Stimulated activated naive CD4-positive, alpha-beta T cell treated with Interleukin-2 at 50 U/mL for 16 hours (primary cell): Measurements from ENCODE around the gene GZMB.
"Not testable (repeated sequence)": the region's sequence is repeated elsewhere in the genome, so short reads cannot be mapped to it uniquely, and the experiment has no call there.

Experiments
- DNase-seq: peaks from one replicate; lab custom pipeline; 2025; lab: John Stamatoyannopoulos, UW

GZMB gene

GRCh38 chr14:24634158-24634557 lies at the start of gene GZMB:
TSS of gene GZMB (minus strand) at chr14:24634190. CDS start at chr14:24634160, 30 bp downstream.
- DNase-seq, result peak; percentile 65

- no peak for DNase-seq
These were observed 47.1 kb upstream of the GZMB start for GRCh38 chr14:24681056-24681455.

GRCh38 chr14:24680516-24680915 lies 46.5 kb upstream of the GZMB start:
- no peak for DNase-seq

GRCh38 chr14:24679248-24679961 lies 45.4 kb upstream of the GZMB start:
- DNase-seq, result no peak

GRCh38 chr14:24678801-24679247 lies 44.8 kb upstream of the GZMB start:
- peak; percentile 64 for DNase-seq

- DNase-seq, result no peak
These were observed 44.0 kb upstream of the GZMB start for GRCh38 chr14:24677956-24678355.

- DNase-seq, result peak; percentile 29
These were observed 40.4 kb upstream of the GZMB start for GRCh38 chr14:24674204-24674970.

GRCh38 chr14:24673534-24674203 lies 39.7 kb upstream of the GZMB start:
- peak; percentile 68 for DNase-seq

GRCh38 chr14:24673059-24673458 lies 39.1 kb upstream of the GZMB start:
- no peak for DNase-seq

- peak; percentile 34 for DNase-seq
These were observed 36.6 kb upstream of the GZMB start for GRCh38 chr14:24670594-24670993.

GRCh38 chr14:24669651-24670050 lies 35.7 kb upstream of the GZMB start:
- DNase-seq, result no peak

GRCh38 chr14:24665440-24665991 lies 31.5 kb upstream of the GZMB start:
- peak; percentile 8 for DNase-seq

- no peak for DNase-seq
These were observed 30.4 kb upstream of the GZMB start for GRCh38 chr14:24664366-24664765.

GRCh38 chr14:24662753-24663152 lies 28.8 kb upstream of the GZMB start:
- DNase-seq, result no peak

- no peak for DNase-seq
These were observed 26.1 kb upstream of the GZMB start for GRCh38 chr14:24659916-24660570.

- not testable (repeated sequence) for DNase-seq
These were observed 14.4 kb upstream of the GZMB start for GRCh38 chr14:24648361-24648760.

- no peak for DNase-seq
These were observed 5.9 kb upstream of the GZMB start for GRCh38 chr14:24639905-24640304.

GRCh38 chr14:24639270-24639669 lies 5.3 kb upstream of the GZMB start:
- DNase-seq, result no peak

- no peak for DNase-seq
These were observed 637 bp downstream of the GZMB start for GRCh38 chr14:24633353-24633752.

GRCh38 chr14:24632761-24633160 lies 1.2 kb downstream of the GZMB start:
- no peak for DNase-seq

GRCh38 chr14:24632336-24632735 lies 1.7 kb downstream of the GZMB start:
- DNase-seq, result no peak

- DNase-seq, result no peak
These were observed 2.1 kb downstream of the GZMB start for GRCh38 chr14:24631749-24632335.
